LNCAP (cell line): ENCODE results near the gene DNAH1.

Experiments used
- TF ChIP-seq, protein P1 (sequence below): fragments of 450-650 bp; IDR thresholded peaks from 2 replicates; pipeline ENCODE4 v1.5.1; 2017; ENCODE audit warnings: mild to moderate bottlenecking

The DNAH1 gene

DNA sequence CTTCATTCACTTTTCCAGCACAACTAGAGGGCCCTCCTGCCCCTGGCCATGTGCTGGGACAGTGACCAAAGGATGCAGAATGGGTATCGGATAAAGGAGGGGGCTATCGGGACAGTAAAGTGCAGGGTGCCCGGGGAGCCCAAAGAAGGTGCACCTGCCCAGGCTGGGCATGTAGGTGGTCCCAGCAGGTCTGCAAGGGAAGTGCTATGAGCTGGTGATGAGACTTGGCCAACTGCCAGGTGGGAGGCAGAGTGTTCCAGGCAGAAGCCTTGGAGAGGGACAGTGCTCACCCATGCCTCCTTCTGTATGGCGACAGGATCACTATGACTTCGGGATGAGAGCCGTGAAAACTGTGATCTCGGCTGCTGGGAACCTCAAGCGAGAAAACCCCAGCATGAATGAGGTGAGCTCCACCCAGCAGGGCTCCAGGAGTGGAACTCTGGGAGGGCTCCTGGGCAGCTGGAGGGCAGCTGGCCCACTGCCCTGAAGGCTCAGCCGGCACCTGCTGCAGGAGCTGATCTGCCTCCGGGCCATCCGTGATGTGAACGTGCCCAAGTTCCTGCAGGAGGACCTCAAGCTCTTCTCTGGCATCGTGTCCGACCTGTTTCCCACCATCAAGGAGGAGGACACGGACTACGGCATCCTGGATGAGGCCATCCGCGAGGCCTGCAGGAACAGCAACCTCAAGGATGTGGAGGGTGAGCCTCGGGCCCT, 48.4 kb downstream of the DNAH1 start:
- TF ChIP-seq, protein P1, sequence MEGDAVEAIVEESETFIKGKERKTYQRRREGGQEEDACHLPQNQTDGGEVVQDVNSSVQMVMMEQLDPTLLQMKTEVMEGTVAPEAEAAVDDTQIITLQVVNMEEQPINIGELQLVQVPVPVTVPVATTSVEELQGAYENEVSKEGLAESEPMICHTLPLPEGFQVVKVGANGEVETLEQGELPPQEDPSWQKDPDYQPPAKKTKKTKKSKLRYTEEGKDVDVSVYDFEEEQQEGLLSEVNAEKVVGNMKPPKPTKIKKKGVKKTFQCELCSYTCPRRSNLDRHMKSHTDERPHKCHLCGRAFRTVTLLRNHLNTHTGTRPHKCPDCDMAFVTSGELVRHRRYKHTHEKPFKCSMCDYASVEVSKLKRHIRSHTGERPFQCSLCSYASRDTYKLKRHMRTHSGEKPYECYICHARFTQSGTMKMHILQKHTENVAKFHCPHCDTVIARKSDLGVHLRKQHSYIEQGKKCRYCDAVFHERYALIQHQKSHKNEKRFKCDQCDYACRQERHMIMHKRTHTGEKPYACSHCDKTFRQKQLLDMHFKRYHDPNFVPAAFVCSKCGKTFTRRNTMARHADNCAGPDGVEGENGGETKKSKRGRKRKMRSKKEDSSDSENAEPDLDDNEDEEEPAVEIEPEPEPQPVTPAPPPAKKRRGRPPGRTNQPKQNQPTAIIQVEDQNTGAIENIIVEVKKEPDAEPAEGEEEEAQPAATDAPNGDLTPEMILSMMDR, result no peak

DNA sequence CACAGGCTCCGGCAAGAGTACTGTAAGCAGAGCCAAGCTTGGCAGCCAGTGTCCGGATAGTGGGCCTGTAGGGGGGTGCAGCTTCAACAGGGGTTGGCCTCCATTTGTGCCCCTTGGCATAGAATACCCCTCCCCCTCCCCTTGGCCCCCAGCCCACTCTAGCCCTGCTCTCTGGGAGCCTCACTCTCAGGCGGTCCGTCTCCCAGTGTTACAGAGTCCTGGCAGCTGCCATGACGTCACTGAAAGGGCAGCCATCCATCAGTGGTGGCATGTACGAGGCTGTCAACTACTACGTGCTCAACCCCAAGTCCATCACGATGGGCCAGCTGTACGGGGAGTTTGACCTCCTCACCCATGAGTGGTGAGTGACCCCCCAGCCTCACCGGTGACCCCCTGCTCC, 50.4 kb downstream of the DNAH1 start:
- TF ChIP-seq, protein P1, result no peak

DNA sequence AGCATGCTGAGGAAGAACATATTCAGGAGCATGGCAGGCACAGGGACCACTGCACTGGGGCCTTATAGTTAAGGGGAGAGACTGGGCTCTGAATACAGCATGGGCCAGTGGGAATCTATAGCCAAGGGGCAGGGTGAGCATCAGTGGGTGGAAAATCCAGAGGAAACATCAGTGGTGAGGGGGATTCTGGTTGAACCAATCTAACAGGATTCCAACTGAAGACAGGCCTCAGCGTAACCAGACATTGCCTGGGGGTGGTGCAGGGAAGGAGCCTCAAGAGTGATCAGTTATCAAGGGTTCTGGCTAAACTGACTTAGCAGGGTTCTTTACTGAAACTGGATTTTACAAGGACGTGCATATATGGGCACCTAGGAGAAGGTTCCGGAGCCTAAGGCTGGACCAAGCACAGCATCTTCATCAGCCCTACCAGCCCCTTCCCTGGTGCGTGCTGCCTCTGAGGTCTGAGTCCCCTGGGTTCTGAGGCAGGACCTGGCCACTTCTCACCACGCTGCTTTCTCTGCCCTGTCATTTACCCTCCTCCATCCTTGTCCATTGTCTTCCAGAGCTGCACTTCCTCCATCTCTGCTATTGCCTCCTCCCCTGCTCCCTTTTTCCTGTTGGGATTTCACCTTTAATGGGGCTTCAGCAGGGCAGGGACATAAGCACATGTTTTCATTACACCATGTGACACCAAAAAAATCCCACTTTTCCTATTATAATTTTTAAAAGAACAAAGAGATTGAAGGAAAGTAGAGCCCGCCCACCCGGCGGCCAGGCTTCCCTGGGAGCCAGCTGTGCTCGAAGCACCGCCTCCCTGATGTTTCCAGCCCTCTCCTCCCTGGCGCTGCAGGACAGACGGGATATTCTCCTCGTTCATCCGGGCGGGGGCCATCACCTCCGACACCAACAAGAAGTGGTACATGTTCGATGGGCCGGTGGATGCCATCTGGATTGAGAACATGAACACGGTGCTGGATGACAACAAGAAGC, 52.1 kb downstream of the DNAH1 start:
- TF ChIP-seq, protein P1, result no peak

DNA sequence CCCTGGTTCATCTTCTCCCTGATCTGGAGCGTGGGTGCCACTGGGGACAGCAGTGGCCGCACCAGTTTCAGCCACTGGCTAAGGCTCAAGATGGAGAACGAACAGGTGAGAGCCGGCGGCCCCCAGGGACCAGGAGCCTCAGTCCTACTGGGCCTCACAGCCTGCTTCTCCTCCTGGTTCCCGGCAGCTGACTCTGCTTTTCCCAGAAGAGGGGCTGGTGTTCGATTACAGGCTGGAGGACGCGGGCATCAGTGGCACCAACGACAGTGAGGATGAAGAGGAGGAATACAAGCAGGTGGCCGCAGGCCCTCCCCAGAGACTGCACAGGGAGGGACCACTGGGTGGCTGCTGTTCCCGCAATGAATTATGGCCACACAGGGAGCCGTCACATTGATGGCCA, 54.4 kb downstream of the DNAH1 start:
- TF ChIP-seq, protein P1, result no peak

DNA sequence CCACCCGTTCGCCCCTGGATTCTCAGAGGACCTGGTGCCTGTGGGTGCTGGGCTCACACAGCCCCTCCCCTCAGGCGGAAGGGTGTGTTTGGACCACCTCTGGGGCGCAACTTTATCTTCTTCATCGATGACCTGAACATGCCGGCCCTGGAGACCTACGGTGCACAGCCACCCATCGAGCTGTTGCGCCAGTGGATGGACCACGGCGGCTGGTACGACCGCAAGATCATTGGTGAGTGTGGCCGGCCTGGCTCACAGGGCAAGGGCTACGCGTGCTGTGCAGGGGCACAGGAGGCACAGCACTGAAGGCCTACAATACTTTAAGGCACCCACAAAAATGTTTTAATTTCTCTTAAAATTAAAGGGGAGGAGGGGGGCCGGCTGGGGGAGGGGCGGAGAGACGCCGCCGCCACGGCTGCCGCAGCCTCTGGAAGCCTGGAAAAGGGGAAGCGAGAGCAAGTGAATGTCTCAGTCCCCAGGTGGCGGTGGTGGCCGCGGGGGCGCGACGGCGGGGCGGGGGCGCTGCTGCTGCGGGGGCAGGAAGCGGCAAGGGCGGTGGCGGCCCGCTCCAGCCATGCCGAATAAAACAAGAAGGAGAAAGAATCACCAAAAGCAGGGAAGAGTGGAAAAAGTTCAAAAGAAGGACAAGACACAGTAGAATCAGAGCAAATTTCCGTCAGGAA, 56.8 kb downstream of the DNAH1 start:
- TF ChIP-seq, protein P1, result no peak

DNA sequence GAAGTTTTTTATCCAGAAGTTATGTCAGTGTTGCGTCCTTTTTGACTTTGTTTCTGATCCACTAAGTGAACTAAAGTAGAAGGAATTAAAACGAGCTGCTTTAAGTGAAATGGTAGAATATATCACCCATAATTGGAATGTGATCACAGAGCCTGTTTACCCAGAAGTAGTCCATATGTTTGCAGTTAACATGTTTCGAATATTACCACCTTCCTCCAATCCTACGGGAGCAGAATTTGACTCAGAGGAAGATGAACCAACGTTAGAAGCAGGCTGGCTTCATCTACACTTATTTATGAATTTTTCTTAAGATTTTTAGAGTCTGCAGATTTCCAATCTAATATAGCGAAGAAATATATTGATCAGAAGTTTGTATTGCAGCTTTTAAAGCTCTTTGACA, 57.6 kb downstream of the DNAH1 start:
- TF ChIP-seq, protein P1, result no peak

DNA sequence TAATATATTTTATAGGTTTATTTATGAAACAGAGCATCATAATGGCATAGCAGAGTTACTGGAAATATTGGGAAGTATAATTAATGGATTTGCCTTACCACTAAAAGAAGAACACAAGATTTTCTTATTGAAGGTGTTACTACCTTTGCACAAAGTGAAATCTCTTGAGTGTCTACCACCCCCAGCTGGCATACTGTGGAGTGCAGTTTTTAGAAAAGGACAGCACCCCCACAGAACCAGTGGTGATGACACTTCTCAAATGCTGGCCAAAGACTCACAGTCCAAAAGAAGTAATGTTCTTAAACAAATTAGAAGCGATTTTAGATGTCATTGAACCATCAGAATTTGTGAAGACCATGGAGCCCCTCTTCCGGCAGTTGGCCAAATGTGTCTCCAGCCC, 58.1 kb downstream of the DNAH1 start:
- TF ChIP-seq, protein P1, result no peak
